K562 (cell line): ENCODE data around the gene AHCY. TPM values are rescaled to one million over a fixed set of nuclear protein-coding genes. Genes with fewer than 3 reads are reported as not detected.

Experiments
- ATAC-seq: fragments of 200-7000 bp; cut with Tn5 transposase; 3 replicates; pipeline ENCODE4 v1.9.1; 2020; ENCODE audit warnings: moderate library complexity
- BruUV-seq: library from RNA; stranded (reverse); fragments of 400-500 nt; replicated peaks from 2 replicates; lab custom pipeline; 2021; lab: Mats Ljungman, UMichigan
- CTCF ChIA-PET: fragments of 300-600 bp; formaldehyde crosslinking; extraction: SDS; loops from one replicate; lab custom pipeline; 2021; ENCODE audit warnings: low intra/inter-chr PET ratio; lab: Yijun Ruan, JAX
- POLR2A ChIA-PET: fragments of 300-600, 350-650 bp; sonication (Branson Sonifier 250); formaldehyde crosslinking; extraction: SDS; loops from one replicate; lab custom pipeline; 2021; ENCODE audit warnings: antibody characterized with exemption, inconsistent platforms; lab: Yijun Ruan, JAX
- DNase-seq, 4 experiments: peaks; one replicate each; pipeline versions ENCODE4 v3.0.0 to v3.0.0-alpha.2; 2011 to 2018; ENCODE audit warnings: low spot score in 3 of 4, mixed read lengths in 3 of 4; ENCODE audit errors: extremely low read depth in 1 of 4
- FAIRE-seq: peaks from 2 replicates; lab custom pipeline; 2011; peaks lifted over from hg19 to GRCh38; lab: Jason Lieb, UNC
- H2AFZ ChIP-seq: 2 replicates; pipeline ENCODE4 v1.6.0; 2011; ENCODE audit warnings: low read depth, low read length, control low read depth, inconsistent platforms
- H3K27ac ChIP-seq: fragments of 200-600 bp; 3 replicates; pipeline ENCODE4 v1.8.0; 2011; ENCODE audit warnings: low read depth, mild to moderate bottlenecking, control low read depth, inconsistent platforms, low read length, moderate library complexity, mixed read lengths; ENCODE audit errors: extremely low read depth
- H3K27me3 ChIP-seq, 2 experiments: fragments of 300-600 bp in 1 of 2; 2 replicates in 1 of 2; 3 replicates in 1 of 2; pipeline versions ENCODE4 v1.6.0 to v1.8.0; 2011; ENCODE audit warnings: inconsistent platforms in 2 of 2, low read length in 2 of 2, mild to moderate bottlenecking in 1 of 2, mixed read lengths in 1 of 2, moderate library complexity in 1 of 2; ENCODE audit not compliant: control insufficient read depth in 2 of 2, insufficient read depth in 2 of 2
- H3K36me3 ChIP-seq: fragments of 300-600 bp; 3 replicates; pipeline ENCODE4 v1.8.0; 2011; ENCODE audit warnings: mild to moderate bottlenecking, low read length, inconsistent platforms; ENCODE audit not compliant: control insufficient read depth, insufficient read depth
- H3K4me1 ChIP-seq, 2 experiments: fragments of 200-600 bp in 1 of 2; replicated peaks in 1 of 2; 2 replicates in 1 of 2; 3 replicates in 1 of 2; pipeline versions ENCODE4 v1.5.1 to v1.8.0; 2011; ENCODE audit warnings: inconsistent platforms in 2 of 2, low read length in 2 of 2, mild to moderate bottlenecking in 1 of 2, mixed read lengths in 1 of 2, moderate library complexity in 1 of 2; ENCODE audit not compliant: control insufficient read depth in 2 of 2, insufficient read depth in 2 of 2
- H3K4me2 ChIP-seq: 2 replicates; pipeline ENCODE4 v1.6.1; 2011; ENCODE audit warnings: low read length, control low read depth, inconsistent platforms, mixed read lengths; ENCODE audit not compliant: insufficient read depth
- H3K4me3 ChIP-seq: fragments of 200-600 bp; sonication (generic), shearing (Covaris generic); 2 replicates; pipeline ENCODE4 v1.5.1; 2016; ENCODE audit warnings: control low read depth, inconsistent platforms
- H3K79me2 ChIP-seq: fragments of 200-600 bp; 3 replicates; pipeline ENCODE4 v1.8.0; 2011; ENCODE audit warnings: low read length, inconsistent platforms; ENCODE audit not compliant: control insufficient read depth, insufficient read depth
- H3K9ac ChIP-seq, 2 experiments: 2 replicates each; pipeline versions ENCODE4 v1.6.0 to v1.6.1; 2011; ENCODE audit warnings: low read depth in 2 of 2, low read length in 2 of 2, control low read depth in 1 of 2, inconsistent platforms in 1 of 2, mild to moderate bottlenecking in 1 of 2, mixed read lengths in 1 of 2; ENCODE audit not compliant: insufficient read depth in 1 of 2
- H3K9me1 ChIP-seq: one replicate; pipeline ENCODE4 v1.6.0; 2011; ENCODE audit warnings: inconsistent platforms, mild to moderate bottlenecking, low read length, moderate library complexity; ENCODE audit not compliant: control insufficient read depth, insufficient read depth
- H3K9me3 ChIP-seq: replicated peaks from 2 replicates; pipeline ENCODE4 v1.5.1; 2011; ENCODE audit warnings: low read depth, low read length, inconsistent platforms; ENCODE audit not compliant: control insufficient read depth, insufficient read depth
- H4K20me1 ChIP-seq: replicated peaks from 2 replicates; pipeline ENCODE4 v1.6.1; 2011; ENCODE audit warnings: low read length, inconsistent platforms, mixed read lengths; ENCODE audit not compliant: control insufficient read depth, insufficient read depth
- BHLHE40 ChIP-seq: IDR thresholded peaks from 2 replicates; pipeline ENCODE4 v1.6.1; 2011; ENCODE audit warnings: low read length, improper control_type of control experiment
- GABPB1 ChIP-seq: sonication (generic); formaldehyde crosslinking; IDR thresholded peaks from 2 replicates; pipeline ENCODE4 v1.8.0; 2022; ENCODE audit warnings: mild to moderate bottlenecking, missing genetic modification reagents
- HIVEP1 ChIP-seq: fragments of 250-450 bp; sonication (Bioruptor Pico); IDR thresholded peaks from 2 replicates; pipeline ENCODE4 v1.4.0; 2020; ENCODE audit warnings: mild to moderate bottlenecking
- MCM7 ChIP-seq, 2 experiments: fragments of 450-650 bp; IDR thresholded peaks; 2 replicates each; pipeline ENCODE4 v1.6.1; 2016 to 2018
- NFIC ChIP-seq: fragments of 450-650 bp; IDR thresholded peaks from 2 replicates; pipeline ENCODE4 v1.6.1; 2017; ENCODE audit warnings: mild to moderate bottlenecking, inconsistent platforms
- NR2C1 ChIP-seq, 2 experiments: fragments of 450-650 bp; IDR thresholded peaks; 2 replicates each; pipeline ENCODE4 v1.6.1; 2017; ENCODE audit warnings: mild to moderate bottlenecking in 2 of 2, antibody characterized with exemption in 1 of 2, inconsistent platforms in 1 of 2, missing compliant biosample characterization in 1 of 2, missing genetic modification characterization in 1 of 2
- POLR2B ChIP-seq: fragments of 450-650 bp; IDR thresholded peaks from 2 replicates; pipeline ENCODE4 v1.6.1; 2018; ENCODE audit warnings: low read depth; ENCODE audit not compliant: partially characterized antibody
- PPARD ChIP-seq: fragments of 250-450 bp; sonication (Bioruptor Pico); IDR thresholded peaks from 2 replicates; pipeline ENCODE4 v1.8.0; 2022; ENCODE audit warnings: inconsistent platforms, mild to moderate bottlenecking, moderate library complexity
- RAD51 ChIP-seq: fragments of 450-650 bp; IDR thresholded peaks from 2 replicates; pipeline ENCODE4 v1.7.1; 2016; ENCODE audit warnings: low read depth, mild to moderate bottlenecking, borderline replicate concordance
- TOE1 ChIP-seq, 2 experiments: fragments of 450-650 bp in 1 of 2; sonication (generic) in 1 of 2; formaldehyde crosslinking in 1 of 2; IDR thresholded peaks; 2 replicates each; pipeline versions ENCODE4 v1.7.1 to v1.8.0; 2016 to 2022; ENCODE audit warnings: borderline replicate concordance in 2 of 2, mild to moderate bottlenecking in 2 of 2, antibody characterized with exemption in 1 of 2, inconsistent platforms in 1 of 2, low read depth in 1 of 2, missing genetic modification reagents in 1 of 2, moderate library complexity in 1 of 2
- ZNF316 ChIP-seq: fragments of 450-650 bp; IDR thresholded peaks from 2 replicates; pipeline ENCODE4 v1.6.1; 2016
- ZNF354B ChIP-seq: fragments of 250-450 bp; sonication (Bioruptor Pico); IDR thresholded peaks from 2 replicates; pipeline ENCODE4 v1.4.0; 2020
- WGBS: fragments of 100-300 bp; shearing (Covaris generic); methylation state at CpG from one replicate; pipeline ENCODE4 v1.1.6; 2016; ENCODE audit warnings: low coverage, mixed read lengths; ENCODE audit not compliant: insufficient coverage; ENCODE audit errors: missing lambda C conversion rate; 5-methylcytosine and 5-hydroxymethylcytosine counted together
- in situ Hi-C: fragments of 300-500 bp; cut with MboI; formaldehyde crosslinking; loops from 4 replicates; pipeline ENCODE4 v1.15.0; 2018; ENCODE audit warnings: inconsistent platforms, mixed read lengths
- intact Hi-C: fragments of 100-400 bp; cut with micrococcal nuclease; formaldehyde crosslinking; loops from 2 replicates; pipeline ENCODE4 v1.14.2; 2022
- polyA plus RNA-seq, 8 experiments: library from polyadenylated mRNA; depleted of rRNA in 4 of 8; stranded (reverse) in 5 of 8; unstranded in 3 of 8; fragments of >200 nt; fragmentation: Nextera tagmentation in 2 of 8; fragmentation: Illumina TruSeq in 1 of 8; extraction: Ambion mirVana in 2 of 8; extraction: Trizol in 1 of 8; gene quantifications; 2 replicates each; pipeline versions ENCODE4 v1.2.1 to v1.2.3, GENCODE V29; 2011 to 2014; ENCODE audit warnings: inconsistent platforms in 1 of 8, missing spikeins in 1 of 8
- total RNA-seq, 7 experiments: library from RNA; depleted of rRNA in 6 of 7; stranded (reverse); fragments of >200 nt in 6 of 7; fragmentation: Illumina TruSeq in 2 of 7; extraction: Trizol in 2 of 7; gene quantifications; 2 replicates each; pipeline versions ENCODE4 v1.2.1 to v1.2.3, GENCODE V29; 2011 to 2021; ENCODE audit warnings: low replicate concordance in 1 of 7
- TF ChIP-seq, protein P1 (sequence below): fragments of 450-650 bp; formaldehyde crosslinking; IDR thresholded peaks from 2 replicates; pipeline ENCODE4 v1.4.0; 2020; ENCODE audit warnings: mild to moderate bottlenecking, mixed read lengths
- TF ChIP-seq, protein P2 (sequence below): fragments of 450-650 bp; conservative IDR thresholded peaks from 2 replicates; pipeline ENCODE4 v1.6.1; 2016; ENCODE audit warnings: missing genetic modification characterization, low read depth, mild to moderate bottlenecking, missing compliant biosample characterization, moderate library complexity
- TF ChIP-seq, protein P3 (sequence below): fragments of 250-450 bp; sonication (Bioruptor Pico); IDR thresholded peaks from 2 replicates; pipeline ENCODE4 v1.8.0; 2021; ENCODE audit warnings: mild to moderate bottlenecking, moderate library complexity

AHCY gene
- total and polyA plus RNA-seq, 9 of the 15 experiments (the other 6 are each of a cell fraction or from before 2014, with no cell fraction given), result 82.5 to 269 (median 190) TPM

DNA sequence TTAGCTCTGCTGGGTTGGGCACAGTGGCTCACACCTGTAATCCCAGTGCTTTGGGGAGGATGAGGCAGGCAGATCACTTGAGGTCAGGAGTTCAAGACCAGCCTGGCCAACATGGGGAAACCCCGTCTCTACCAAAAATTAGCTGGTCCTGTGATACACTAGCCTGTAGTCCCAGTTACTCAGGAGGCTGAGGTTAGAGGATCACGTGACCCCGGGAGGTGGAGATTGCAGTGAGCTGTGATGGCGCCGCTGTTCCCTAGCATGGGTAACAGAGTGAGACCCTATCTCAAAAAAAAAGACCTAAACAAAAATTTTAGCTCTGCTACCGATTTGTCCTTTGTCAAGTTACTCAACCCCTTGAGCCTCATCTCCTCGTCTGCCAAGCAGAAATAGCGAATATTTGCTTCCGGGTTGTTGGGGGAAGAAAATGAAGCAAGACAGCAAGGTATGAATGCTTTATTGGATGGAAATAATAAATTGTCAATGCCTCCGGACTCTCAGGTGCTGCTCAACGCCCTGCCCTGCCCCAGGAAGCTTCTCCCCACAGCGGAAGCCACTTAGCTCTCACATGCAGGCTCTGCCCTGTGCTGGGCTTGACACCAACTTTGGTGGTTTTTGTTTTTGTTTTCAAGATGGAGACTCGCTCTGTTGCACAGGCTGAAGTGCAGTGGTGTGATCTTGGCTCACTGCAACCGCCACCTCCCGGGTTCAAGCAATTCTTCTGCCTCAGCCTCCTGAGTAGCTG, 35.0 kb upstream of the AHCY start:
- Histone ChIP-seq H3K4me2 (peak overlapping the region; percentile 55), H3K9ac (no peak overlapping the region), H3K27me3 (no peaks in the 10 kb centered on the region), H3K79me2 (no peaks in the 10 kb centered on the region), H3K9me1 (no peaks in the 10 kb centered on the region), H3K9me3 (no peaks in the 10 kb centered on the region), H3K4me1 (no peaks in the 10 kb centered on the region; a peak in 1 of 5 replicates), H3K27ac (no peak overlapping the region), H3K36me3 (no peaks in the 10 kb centered on the region), H2AFZ (peak overlapping the region; percentile 97), H4K20me1 (no peaks in the 10 kb centered on the region), H3K4me3 (no peak overlapping the region)
- ATAC-seq (peak; percentile 79), FAIRE-seq (peak; percentile 52), DNase-seq (peak in 1 of 4 experiments; percentile 45)
- intact Hi-C loops, result no loop called here
- ChIA-PET POLR2A (interaction anchor here (0.7 to 1.6 kb wide), 3 partner anchors 9 to 58 kb away, joined by 3 to 6 read pairs (median 3); no protein-coding TSS in a partner anchor), CTCF (no interaction called here)
- in situ Hi-C loops, result no loop called here
- BruUV-seq, result no TSS peak
- 50% methylated on average over 15 of the region's 15 CpGs for WGBS
- TF ChIP-seq MCM7 (IDR thresholded peaks at IDR 0.05), result no peak
- TF ChIP-seq HIVEP1 (CRISPR knock-in tag), result no peak
- peak; percentile 96 for TF ChIP-seq RAD51
- TF ChIP-seq, protein P1, sequence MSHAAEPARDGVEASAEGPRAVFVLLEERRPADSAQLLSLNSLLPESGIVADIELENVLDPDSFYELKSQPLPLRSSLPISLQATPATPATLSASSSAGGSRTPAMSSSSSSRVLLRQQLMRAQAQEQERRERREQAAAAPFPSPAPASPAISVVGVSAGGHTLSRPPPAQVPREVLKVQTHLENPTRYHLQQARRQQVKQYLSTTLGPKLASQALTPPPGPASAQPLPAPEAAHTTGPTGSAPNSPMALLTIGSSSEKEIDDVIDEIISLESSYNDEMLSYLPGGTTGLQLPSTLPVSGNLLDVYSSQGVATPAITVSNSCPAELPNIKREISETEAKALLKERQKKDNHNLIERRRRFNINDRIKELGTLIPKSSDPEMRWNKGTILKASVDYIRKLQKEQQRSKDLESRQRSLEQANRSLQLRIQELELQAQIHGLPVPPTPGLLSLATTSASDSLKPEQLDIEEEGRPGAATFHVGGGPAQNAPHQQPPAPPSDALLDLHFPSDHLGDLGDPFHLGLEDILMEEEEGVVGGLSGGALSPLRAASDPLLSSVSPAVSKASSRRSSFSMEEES, result peak; percentile 97
- no peak for TF ChIP-seq POLR2B
- peak; percentile 68 for TF ChIP-seq BHLHE40
- TF ChIP-seq ZNF354B (CRISPR knock-in tag), result no peak
- TF ChIP-seq NR2C1 (IDR thresholded peaks at IDR 0.05), result 0 out of 2 replicates have a peak, but pooled peaks have one; percentile 27
- TF ChIP-seq NR2C1 (tag; IDR thresholded peaks at IDR 0.05), result peak; percentile 50; the same call in 1 of the 2 replicates
- 0 out of 2 replicates have a peak, but pooled peaks have one; percentile 1 for TF ChIP-seq NFIC
- no peak for TF ChIP-seq ZNF316
- no peak for TF ChIP-seq PPARD (CRISPR knock-in tag)
- TF ChIP-seq GABPB1, result no peak
- peak; percentile 96 for TF ChIP-seq TOE1 (IDR thresholded peaks at IDR 0.05; ENCODE audit: borderline replicate concordance)
- no peak for TF ChIP-seq TOE1 (CRISPR knock-in tag; IDR thresholded peaks at IDR 0.05; ENCODE audit: borderline replicate concordance, low read depth)
- TF ChIP-seq, protein P2, sequence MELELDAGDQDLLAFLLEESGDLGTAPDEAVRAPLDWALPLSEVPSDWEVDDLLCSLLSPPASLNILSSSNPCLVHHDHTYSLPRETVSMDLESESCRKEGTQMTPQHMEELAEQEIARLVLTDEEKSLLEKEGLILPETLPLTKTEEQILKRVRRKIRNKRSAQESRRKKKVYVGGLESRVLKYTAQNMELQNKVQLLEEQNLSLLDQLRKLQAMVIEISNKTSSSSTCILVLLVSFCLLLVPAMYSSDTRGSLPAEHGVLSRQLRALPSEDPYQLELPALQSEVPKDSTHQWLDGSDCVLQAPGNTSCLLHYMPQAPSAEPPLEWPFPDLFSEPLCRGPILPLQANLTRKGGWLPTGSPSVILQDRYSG (tag), result 0 out of 2 replicates have a peak, but pooled peaks have one; percentile 25
- TF ChIP-seq, protein P3, sequence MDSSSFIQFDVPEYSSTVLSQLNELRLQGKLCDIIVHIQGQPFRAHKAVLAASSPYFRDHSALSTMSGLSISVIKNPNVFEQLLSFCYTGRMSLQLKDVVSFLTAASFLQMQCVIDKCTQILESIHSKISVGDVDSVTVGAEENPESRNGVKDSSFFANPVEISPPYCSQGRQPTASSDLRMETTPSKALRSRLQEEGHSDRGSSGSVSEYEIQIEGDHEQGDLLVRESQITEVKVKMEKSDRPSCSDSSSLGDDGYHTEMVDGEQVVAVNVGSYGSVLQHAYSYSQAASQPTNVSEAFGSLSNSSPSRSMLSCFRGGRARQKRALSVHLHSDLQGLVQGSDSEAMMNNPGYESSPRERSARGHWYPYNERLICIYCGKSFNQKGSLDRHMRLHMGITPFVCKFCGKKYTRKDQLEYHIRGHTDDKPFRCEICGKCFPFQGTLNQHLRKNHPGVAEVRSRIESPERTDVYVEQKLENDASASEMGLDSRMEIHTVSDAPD (CRISPR knock-in tag), result no peak
